Fibroblast of mammary gland (primary cell): Measurements from ENCODE around the gene COL4A6.

Source experiments
- DNase-seq: peaks from one replicate; pipeline ENCODE4 v3.0.0-alpha.2; 2010; ENCODE audit warnings: low read depth
- H3K4me3 ChIP-seq: 2 replicates; pipeline ENCODE4 v1.5.1; 2011; ENCODE audit warnings: low read depth, mild to moderate bottlenecking, low read length, moderate library complexity; ENCODE audit not compliant: control insufficient read depth
- TF ChIP-seq, protein P1 (sequence below): conservative IDR thresholded peaks from 2 replicates; pipeline ENCODE4 v1.5.1; 2011; ENCODE audit warnings: low read depth, low read length, inconsistent platforms; ENCODE audit not compliant: control insufficient read depth, insufficient read depth

Gene COL4A6

DNA sequence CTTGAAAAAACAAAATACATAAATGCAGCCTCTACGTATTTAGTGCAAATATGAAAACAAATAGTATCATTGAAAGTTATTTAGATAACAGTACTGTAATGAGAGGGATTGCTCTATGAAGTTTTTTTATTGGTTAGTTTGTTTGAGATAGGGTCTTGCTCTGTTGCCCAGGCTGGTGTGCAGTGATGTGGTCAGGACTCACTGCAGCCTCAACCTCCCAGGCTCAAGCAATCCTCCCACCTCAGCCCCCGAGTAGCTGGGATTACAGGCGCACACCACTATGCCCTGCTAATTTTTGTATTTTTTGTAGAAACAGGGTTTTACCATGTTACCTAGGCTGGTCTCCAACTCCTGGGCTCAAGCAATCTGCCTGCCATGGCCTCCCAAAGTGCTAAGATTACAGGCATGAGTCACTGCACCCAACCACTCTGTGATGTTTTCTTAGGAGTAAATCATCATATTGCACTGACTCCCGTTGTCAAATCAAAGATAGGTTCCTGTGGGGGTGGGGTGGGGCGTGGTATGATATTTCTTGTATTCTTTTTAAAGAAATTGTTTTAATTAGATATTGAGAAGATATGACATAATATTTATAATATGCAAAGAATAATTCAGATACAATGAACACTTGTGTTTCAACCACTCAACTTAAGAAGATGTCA lies 270.9 kb downstream of the COL4A6 start:
- peak; percentile 72 for DNase-seq

DNA sequence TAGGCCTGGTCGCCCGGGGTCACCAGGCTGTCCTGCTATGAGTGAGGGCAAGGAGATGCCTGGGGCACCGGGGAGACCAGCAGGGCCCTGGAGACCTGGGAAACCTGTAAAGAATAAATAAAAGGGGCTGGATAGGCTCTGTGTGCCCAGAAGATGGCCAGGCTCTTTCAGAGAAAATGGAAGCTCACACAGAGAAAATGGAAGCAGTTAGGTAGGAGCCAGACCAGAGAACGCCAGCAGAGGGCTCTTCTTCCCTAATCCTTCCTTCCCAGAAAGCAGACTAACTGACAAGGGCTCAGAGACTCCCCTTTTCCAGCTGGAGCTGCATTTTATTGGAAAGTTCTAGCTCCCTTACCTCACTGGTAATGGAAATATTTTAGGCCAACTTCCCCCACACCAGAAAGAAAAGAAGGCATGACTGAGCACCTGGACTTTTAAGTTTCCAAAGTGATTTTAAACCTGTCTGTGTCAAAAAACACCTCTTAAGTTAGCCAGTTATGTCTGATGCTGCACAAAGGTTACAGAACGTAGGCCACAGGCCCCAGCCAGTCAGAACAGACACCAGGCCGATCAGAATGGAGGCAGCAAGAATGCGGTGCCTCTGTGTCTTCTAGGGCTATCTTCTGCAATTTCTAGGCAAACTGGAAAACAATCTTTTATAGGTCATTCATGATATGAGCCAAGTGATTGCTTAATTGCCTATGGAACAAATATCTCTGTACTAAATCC lies 272.7 kb downstream of the COL4A6 start:
- TF ChIP-seq, protein P1, sequence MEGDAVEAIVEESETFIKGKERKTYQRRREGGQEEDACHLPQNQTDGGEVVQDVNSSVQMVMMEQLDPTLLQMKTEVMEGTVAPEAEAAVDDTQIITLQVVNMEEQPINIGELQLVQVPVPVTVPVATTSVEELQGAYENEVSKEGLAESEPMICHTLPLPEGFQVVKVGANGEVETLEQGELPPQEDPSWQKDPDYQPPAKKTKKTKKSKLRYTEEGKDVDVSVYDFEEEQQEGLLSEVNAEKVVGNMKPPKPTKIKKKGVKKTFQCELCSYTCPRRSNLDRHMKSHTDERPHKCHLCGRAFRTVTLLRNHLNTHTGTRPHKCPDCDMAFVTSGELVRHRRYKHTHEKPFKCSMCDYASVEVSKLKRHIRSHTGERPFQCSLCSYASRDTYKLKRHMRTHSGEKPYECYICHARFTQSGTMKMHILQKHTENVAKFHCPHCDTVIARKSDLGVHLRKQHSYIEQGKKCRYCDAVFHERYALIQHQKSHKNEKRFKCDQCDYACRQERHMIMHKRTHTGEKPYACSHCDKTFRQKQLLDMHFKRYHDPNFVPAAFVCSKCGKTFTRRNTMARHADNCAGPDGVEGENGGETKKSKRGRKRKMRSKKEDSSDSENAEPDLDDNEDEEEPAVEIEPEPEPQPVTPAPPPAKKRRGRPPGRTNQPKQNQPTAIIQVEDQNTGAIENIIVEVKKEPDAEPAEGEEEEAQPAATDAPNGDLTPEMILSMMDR, result peak; percentile 72
- H3K4me3 ChIP-seq, result no peak overlapping the region
- DNase-seq, result peak; percentile 68

More for the DNA sequence above, 270.9 kb downstream of the COL4A6 start:
- H3K4me3 ChIP-seq, result no peak overlapping the region
- TF ChIP-seq, protein P1, result no peak

DNA sequence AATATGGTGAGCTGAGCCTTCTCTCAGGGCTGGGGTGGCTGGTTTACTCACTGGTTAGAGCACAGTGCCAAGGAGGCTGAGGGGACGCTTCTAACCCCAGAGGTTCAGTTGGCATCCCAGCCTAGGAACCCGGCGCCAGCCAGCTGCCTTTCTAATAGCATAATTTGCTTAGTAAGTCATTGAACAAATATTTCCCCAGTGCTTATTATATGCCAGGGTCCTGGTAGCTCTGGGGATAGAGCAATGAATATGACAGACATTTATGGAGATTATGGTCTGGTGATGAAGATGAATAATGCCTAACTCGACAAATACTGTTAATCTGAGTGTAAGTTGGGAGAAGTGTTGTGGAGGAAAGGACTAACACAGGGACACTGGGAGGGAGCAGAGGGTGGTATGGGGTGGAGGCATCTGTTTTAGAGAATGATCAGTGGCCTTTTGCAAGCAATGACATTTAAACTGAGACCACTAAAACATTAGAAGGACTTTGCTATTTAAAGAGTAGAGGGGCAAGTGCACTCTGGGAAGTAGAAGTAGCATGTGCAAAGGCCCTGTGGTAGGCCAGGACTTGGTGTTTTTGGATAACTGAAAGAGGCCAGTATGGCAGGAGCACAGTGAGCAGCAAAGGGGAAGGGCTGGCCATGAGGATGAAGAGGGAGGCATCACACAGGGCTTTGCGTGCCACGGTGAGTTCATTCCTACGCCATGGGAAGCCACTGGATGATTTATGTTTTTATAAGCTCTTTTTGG lies 274.7 kb downstream of the COL4A6 start:
- no peak overlapping the region for H3K4me3 ChIP-seq
- TF ChIP-seq, protein P1, result no peak
- no peak for DNase-seq

DNA sequence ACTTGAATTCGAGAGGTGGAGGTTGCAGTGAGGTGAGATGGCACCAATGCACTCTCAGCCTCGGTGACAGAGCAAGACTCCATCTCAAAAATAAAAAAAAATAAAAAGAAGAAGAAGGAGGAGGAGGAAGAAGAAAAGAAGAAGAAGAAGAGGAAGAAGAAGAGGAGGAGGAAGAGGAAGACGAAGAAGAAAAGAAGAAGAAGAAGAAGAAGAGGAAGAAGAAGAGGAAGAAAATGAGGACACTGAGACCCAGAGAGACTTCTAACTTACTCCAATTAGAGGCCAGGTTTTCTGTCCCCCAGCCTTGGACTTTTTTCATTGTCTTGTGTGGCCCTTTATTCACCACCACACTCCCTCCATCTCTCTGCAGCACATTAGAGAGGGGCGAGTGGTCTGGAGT lies 276.0 kb downstream of the COL4A6 start:
- TF ChIP-seq, protein P1, result no peak

DNA sequence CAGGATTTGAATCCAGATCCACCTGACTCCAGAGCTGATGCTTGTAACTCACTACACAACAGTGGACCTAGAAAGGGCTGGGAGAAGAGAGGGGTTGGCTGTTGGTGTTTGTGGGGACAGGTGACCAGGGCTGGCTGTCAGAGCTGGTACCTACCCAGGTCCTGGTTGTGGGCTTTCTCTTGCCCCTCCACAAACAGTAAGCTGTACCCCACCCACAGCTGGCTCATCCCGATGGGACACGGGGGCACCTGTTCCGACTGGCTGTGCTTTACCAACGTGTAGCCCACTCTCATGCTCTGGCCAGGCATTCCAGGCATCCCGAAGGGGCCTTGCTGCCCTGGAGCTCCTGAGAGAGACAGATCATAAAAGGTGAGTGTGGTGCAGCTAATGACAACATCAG lies 277.9 kb downstream of the COL4A6 start:
- DNase-seq, result no peak
- TF ChIP-seq, protein P1, result no peak
- no peak overlapping the region for H3K4me3 ChIP-seq

More for the DNA sequence above, 276.0 kb downstream of the COL4A6 start:
- H3K4me3 ChIP-seq, result no peak overlapping the region
- DNase-seq, result no peak

DNA sequence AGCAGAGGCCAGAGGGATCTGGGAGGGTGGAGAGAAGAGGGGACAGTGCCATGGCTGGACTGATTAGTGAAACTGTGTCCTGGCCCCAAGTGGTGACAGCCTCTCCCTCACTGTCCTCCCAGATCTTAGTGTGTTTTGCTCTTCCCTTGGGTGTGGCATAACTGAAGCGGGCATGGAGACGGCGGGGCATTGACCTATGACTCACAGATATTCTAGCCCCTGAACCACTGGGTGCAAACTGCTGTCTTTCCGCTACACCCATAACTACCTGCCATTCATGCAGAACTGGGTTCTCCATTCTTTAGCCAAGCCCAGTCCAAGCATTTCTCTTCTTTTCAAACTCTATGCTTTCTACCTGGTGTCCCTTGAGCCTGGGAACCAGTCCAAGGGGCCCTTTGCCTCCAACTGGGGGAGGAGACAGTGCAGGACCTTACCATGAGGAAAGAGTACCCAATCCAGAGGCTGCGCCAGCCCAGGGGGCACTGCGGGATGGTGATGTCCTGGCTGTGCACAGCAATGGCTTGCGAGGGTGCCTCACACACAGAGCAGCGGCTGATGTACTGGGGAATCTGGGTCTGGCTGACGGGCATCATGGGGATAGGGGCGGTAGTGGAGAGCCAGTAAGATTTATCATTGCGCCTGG lies 279.1 kb downstream of the COL4A6 start:
- H3K4me3 ChIP-seq, result no peak overlapping the region
- no peak for DNase-seq
- TF ChIP-seq, protein P1, result no peak
